ACC112 (cell line): ENCODE measurements around the gene HLA-E.
"Not testable (repeated sequence)": the region's sequence is repeated elsewhere in the genome, so short reads cannot be mapped to it uniquely, and the experiment has no call there.

Source experiments
- H2AFZ ChIP-seq: fragments of 200-600 bp; sonication (generic); one replicate; pipeline ENCODE4 v1.6.0; 2017; ENCODE audit warnings: antibody characterized with exemption, low read length; ENCODE audit not compliant: unreplicated experiment
- H3K27ac ChIP-seq: fragments of 200-600 bp; sonication (generic); 2 replicates; pipeline ENCODE4 v1.5.1; 2014; ENCODE audit warnings: low read depth, mild to moderate bottlenecking, antibody characterized with exemption, low read length, moderate library complexity
- H3K27me3 ChIP-seq: fragments of 200-600 bp; sonication (generic); 2 replicates; pipeline ENCODE4 v1.6.1; 2014; ENCODE audit warnings: mild to moderate bottlenecking, antibody characterized with exemption, low read length, moderate library complexity, mixed read lengths; ENCODE audit not compliant: insufficient read depth
- H3K36me3 ChIP-seq: fragments of 200-600 bp; sonication (generic); 2 replicates; pipeline ENCODE4 v1.6.1; 2016; ENCODE audit warnings: mild to moderate bottlenecking, antibody characterized with exemption, low read length, moderate library complexity, mixed read lengths; ENCODE audit not compliant: insufficient read depth
- H3K4me1 ChIP-seq: fragments of 200-600 bp; sonication (generic); one replicate; pipeline ENCODE4 v1.6.1; 2016; ENCODE audit warnings: low read length, mixed read lengths; ENCODE audit not compliant: insufficient read depth, unreplicated experiment, control insufficient read depth
- H3K4me3 ChIP-seq: fragments of 200-600 bp; sonication (generic); 2 replicates; pipeline ENCODE4 v1.5.1; 2014; ENCODE audit warnings: mild to moderate bottlenecking, low read depth, low read length
- H3K79me2 ChIP-seq: fragments of 200-600 bp; sonication (generic); one replicate; pipeline ENCODE4 v1.6.0; 2016; ENCODE audit warnings: low read length; ENCODE audit not compliant: control insufficient read depth, unreplicated experiment, insufficient read depth

HLA-E gene

DNA sequence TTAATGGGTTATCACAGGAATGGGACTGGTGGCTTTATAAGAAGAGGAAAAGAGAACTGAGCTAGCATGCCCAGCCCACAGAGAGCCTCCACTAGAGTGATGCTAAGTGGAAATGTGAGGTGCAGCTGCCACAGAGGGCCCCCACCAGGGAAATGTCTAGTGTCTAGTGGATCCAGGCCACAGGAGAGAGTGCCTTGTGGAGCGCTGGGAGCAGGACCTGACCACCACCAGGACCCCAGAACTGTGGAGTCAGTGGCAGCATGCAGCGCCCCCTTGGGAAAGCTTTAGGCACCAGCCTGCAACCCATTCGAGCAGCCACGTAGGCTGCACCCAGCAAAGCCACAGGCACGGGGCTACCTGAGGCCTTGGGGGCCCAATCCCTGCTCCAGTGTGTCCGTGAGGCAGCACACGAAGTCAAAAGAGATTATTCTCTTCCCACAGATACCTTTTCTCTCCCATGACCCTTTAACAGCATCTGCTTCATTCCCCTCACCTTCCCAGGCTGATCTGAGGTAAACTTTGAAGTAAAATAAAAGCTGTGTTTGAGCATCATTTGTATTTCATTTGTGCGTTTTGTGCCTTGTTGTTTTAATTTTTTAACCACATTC, 4.4 kb downstream of the HLA-E start:
- H3K4me1 ChIP-seq = peaks cover 30% of the 10 kb centered on the region
- no peak overlapping the region for H3K4me3 ChIP-seq
- peaks cover 39% of the 10 kb centered on the region; the same call in 1 of the 2 replicates for H3K36me3 ChIP-seq
- H3K27me3 ChIP-seq = no peaks in the 10 kb centered on the region
- H3K27ac ChIP-seq = no peak overlapping the region
- H3K79me2 ChIP-seq = peaks cover 33% of the 10 kb centered on the region
- no peak overlapping the region for H2AFZ ChIP-seq

GRCh38 chr6:30494291-30494861, 5.1 kb downstream of the HLA-E start:
- Histone ChIP-seq H2AFZ (no peak overlapping the region), H3K4me3 (no peak overlapping the region), H3K4me1 (peaks cover 30% of the 10 kb centered on the region), H3K36me3 (peaks cover 39% of the 10 kb centered on the region; the same call in 1 of the 2 replicates), H3K27me3 (no peaks in the 10 kb centered on the region), H3K27ac (no peak overlapping the region), H3K79me2 (peaks cover 33% of the 10 kb centered on the region)

DNA sequence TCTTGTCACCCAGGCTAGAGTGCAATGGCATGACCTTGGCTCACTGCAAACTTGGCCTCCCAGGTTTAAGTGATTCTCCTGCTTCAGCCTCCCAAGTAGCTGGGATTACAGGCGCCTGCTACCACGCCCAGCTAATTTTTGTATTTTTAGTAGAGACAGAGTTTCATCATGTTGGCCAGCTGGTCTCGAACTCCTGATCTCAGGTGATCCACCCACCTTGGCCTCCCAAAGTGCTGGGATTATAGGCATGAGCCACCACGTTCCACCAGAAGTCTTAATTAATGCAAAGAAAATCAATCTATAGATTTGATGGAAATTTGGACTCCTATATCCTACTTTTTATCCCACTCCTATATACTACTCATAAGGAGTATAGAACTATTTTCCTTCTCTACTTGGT, 5.8 kb downstream of the HLA-E start:
- not testable (repeated sequence) for H3K27ac ChIP-seq, H3K27me3 ChIP-seq, H2AFZ ChIP-seq, H3K4me3 ChIP-seq
- peaks cover 26% of the 10 kb centered on the region for H3K79me2 ChIP-seq
- H3K4me1 ChIP-seq = peaks cover 30% of the 10 kb centered on the region
- peaks cover 39% of the 10 kb centered on the region; the same call in 1 of the 2 replicates for H3K36me3 ChIP-seq

- H3K4me1 ChIP-seq = peaks cover 29% of the 10 kb centered on the region
- H3K36me3 ChIP-seq = peaks cover 30% of the 10 kb centered on the region; the same call in 1 of the 2 replicates
- peaks cover 17% of the 10 kb centered on the region for H3K79me2 ChIP-seq
- H3K27ac ChIP-seq = peak overlapping the region; percentile 68
- no peak overlapping the region for H3K4me3 ChIP-seq
- no peaks in the 10 kb centered on the region for H3K27me3 ChIP-seq
- peak overlapping the region; percentile 28 for H2AFZ ChIP-seq
Observed at GRCh38 chr6:30495993-30496392, 6.7 kb downstream of the HLA-E start.

DNA sequence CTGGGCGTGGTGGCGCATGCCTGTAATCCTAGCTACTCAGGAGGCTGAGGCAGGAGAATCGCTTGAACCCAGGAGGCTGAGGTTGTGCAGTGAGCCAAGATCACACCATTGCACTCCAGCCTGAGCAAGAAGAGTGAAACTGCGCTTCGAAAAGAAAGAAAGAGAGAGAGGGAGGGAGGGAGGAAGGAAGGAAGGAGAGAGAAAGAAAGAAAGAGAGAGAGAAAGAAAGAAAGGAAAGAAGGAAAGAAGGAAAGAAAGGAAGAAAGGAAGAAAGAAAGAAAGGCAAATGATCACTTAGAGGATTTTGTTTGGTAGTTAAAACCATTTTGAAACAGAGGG, 7.9 kb downstream of the HLA-E start:
- Histone ChIP-seq H3K36me3 (peaks cover 20% of the 10 kb centered on the region; the same call in 1 of the 2 replicates), H3K4me1 (peaks cover 22% of the 10 kb centered on the region)
- H3K4me3 ChIP-seq, H3K27me3 ChIP-seq, H3K79me2 ChIP-seq, H3K27ac ChIP-seq, H2AFZ ChIP-seq: not testable (repeated sequence)

DNA sequence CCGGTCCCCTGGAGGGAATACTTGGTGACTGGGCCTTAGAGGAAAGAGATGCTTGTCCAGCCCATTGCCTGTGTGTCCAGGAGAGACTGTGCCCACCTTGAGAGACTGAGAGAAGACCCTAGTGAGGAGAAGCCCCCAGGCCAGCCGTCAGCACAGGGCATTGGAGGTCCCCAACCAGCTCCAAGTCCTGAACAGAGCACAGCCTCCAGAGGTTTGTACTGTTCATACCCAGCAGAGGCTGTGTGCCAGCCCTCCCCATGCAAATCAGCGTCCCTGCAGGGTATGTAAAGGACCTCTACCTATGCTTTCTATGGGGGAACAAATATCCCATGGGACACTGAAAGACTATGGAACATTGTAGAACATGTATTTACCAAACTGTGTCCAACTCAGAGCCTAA, 8.4 kb downstream of the HLA-E start:
- H3K36me3 ChIP-seq = peaks cover 15% of the 10 kb centered on the region; the same call in 1 of the 2 replicates

DNA sequence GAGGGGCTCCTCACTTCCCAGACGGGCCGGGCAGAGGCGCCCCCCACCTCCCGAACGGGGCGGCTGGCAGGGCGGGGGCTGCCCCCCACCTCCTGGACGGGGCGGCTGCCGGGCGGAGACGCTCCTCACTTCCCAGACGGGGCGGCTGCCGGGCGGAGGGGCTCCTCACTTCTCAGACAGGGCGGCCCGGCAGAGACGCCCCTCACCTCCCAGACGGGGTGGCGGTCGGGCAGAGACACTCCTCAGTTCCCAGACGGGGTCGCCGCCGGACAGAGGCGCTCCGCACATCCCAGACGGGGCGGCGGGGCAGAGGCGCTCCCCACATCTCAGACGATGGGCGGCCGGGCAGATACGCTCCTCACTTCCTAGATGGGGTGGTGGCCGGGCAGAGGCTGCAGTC, 9.4 kb downstream of the HLA-E start:
- not testable (repeated sequence) for H3K4me3 ChIP-seq, H3K27ac ChIP-seq, H3K36me3 ChIP-seq, H3K79me2 ChIP-seq, H3K27me3 ChIP-seq, H2AFZ ChIP-seq
- peaks cover 20% of the 10 kb centered on the region for H3K4me1 ChIP-seq

More for the DNA sequence above, 8.4 kb downstream of the HLA-E start:
- H3K4me1 ChIP-seq = peaks cover 20% of the 10 kb centered on the region
- H3K79me2 ChIP-seq = peaks cover under 1% of the 10 kb centered on the region
- no peak overlapping the region for H3K27ac ChIP-seq
- no peak overlapping the region for H3K4me3 ChIP-seq
- no peak overlapping the region for H2AFZ ChIP-seq
- no peaks in the 10 kb centered on the region for H3K27me3 ChIP-seq

GRCh38 chr6:30500421-30501355, 11.4 kb downstream of the HLA-E start:
- Histone ChIP-seq H3K36me3 (no peaks in the 10 kb centered on the region), H3K27ac (no peak overlapping the region), H2AFZ (peak overlapping the region; percentile 45), H3K4me1 (peaks cover 20% of the 10 kb centered on the region), H3K27me3 (no peaks in the 10 kb centered on the region), H3K4me3 (peak overlapping the region; percentile 33; the same call in 1 of the 2 replicates), H3K79me2 (no peaks in the 10 kb centered on the region)

DNA sequence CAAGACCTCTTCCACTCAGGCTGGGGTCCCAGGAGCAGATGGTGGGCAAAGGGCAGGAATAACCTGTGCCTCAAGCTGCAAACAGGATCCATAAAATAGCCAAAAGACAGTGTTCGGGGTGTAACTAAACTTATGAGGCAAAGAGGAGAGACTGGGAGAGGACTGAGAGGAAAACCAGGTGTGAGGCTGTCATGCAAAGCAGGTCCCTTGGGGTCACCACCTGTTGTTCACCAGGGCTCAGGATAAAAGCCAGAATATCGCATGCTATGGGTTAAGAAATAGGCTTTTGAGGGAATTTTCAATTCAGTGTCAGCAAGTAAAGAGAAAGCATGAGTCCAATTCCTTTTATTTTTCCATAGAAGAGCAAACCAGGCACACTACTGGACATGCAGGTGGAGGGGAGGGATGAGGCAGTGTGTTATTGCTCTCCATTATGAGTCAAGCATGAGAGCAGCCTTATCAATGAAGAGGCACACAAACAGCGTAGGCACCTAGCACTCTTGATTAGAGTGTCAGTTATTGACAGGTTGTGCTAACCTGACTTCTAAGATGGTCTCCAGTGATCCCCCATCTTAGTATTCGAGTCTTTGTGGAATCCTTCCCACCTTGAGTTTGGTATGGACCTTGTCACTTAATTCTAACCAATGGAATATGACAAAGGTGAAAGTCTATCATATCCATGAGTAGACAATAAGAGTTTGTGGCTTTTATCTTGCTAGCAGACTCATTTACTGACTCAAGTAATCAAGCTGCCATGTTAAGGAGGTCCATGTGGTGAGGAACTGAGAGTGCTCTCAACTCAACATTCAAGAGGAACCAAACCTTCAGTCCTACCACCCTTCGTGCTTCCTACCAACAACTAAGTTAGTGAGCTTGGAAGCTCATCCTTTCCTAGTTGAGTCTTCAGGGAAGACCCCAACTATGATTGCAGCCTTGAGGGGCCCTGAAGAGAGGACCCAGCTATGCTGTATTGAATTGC, 18.8 kb downstream of the HLA-E start:
- Histone ChIP-seq H3K27ac (no peak overlapping the region), H3K27me3 (no peaks in the 10 kb centered on the region), H3K36me3 (no peaks in the 10 kb centered on the region), H3K4me1 (peaks cover 8% of the 10 kb centered on the region), H3K4me3 (no peak overlapping the region), H2AFZ (no peak overlapping the region), H3K79me2 (no peaks in the 10 kb centered on the region)
